GM23338 (cell line): ENCODE results near the gene MTHFD2L. TPM values are rescaled to one million over a fixed set of nuclear protein-coding genes. Genes with fewer than 3 reads are reported as not detected.
"Not testable (repeated sequence)": the region's sequence is repeated elsewhere in the genome, so short reads cannot be mapped to it uniquely, and the experiment has no call there.

ENCODE experiments used
- ATAC-seq: fragments of 200-7000 bp; cut with Tn5 transposase; 3 replicates; pipeline ENCODE4 v1.9.1; 2020
- DNase-seq: peaks from one replicate; pipeline ENCODE4 v3.0.0-alpha.2; 2015; ENCODE audit warnings: low spot score
- H2AFZ ChIP-seq: fragments of 200-600 bp; sonication (generic); 2 replicates; pipeline ENCODE4 v1.8.0; 2016; ENCODE audit warnings: antibody characterized with exemption, mild to moderate bottlenecking, moderate library complexity
- H3F3A ChIP-seq: fragments of 200-600 bp; sonication (generic); replicated peaks from 2 replicates; pipeline ENCODE4 v1.8.0; 2017; ENCODE audit warnings: antibody characterized with exemption, mixed run types, low read depth
- H3K27ac ChIP-seq: fragments of 200-600 bp; sonication (generic); 2 replicates; pipeline ENCODE4 v1.6.1; 2016; ENCODE audit warnings: low read depth
- H3K27me3 ChIP-seq: fragments of 200-600 bp; sonication (generic); 2 replicates; pipeline ENCODE4 v1.8.0; 2016; ENCODE audit warnings: mild to moderate bottlenecking, mixed run types, moderate library complexity; ENCODE audit not compliant: insufficient read depth
- H3K36me3 ChIP-seq: fragments of 200-600 bp; sonication (generic); 2 replicates; pipeline ENCODE4 v1.8.0; 2016; ENCODE audit warnings: mild to moderate bottlenecking; ENCODE audit not compliant: insufficient read depth
- H3K4me1 ChIP-seq: fragments of 200-600 bp; sonication (generic); 2 replicates; pipeline ENCODE4 v1.8.0; 2016; ENCODE audit warnings: mild to moderate bottlenecking, moderate library complexity; ENCODE audit not compliant: insufficient read depth
- H3K4me2 ChIP-seq: fragments of 200-600 bp; sonication (generic); 2 replicates; pipeline ENCODE4 v1.7.1; 2017; ENCODE audit warnings: mixed run types
- H3K4me3 ChIP-seq: fragments of 200-600 bp; sonication (generic); 2 replicates; pipeline ENCODE4 v1.6.1; 2016; ENCODE audit warnings: mixed run types
- H3K79me2 ChIP-seq: fragments of 200-600 bp; sonication (generic); replicated peaks from 2 replicates; pipeline ENCODE4 v1.8.0; 2017; ENCODE audit warnings: mild to moderate bottlenecking; ENCODE audit not compliant: insufficient read depth
- H3K9me2 ChIP-seq: fragments of 200-600 bp; sonication (generic); 2 replicates; pipeline ENCODE4 v1.8.0; 2017; ENCODE audit not compliant: insufficient read depth
- H4K20me1 ChIP-seq: fragments of 200-600 bp; sonication (generic); replicated peaks from 2 replicates; pipeline ENCODE4 v1.8.0; 2017; ENCODE audit warnings: mild to moderate bottlenecking; ENCODE audit not compliant: insufficient read depth
- H3K27ac Mint-ChIP-seq: 2 replicates; pipeline ENCODE4 v1.8.0; 2020; ENCODE audit warnings: inconsistent platforms, mild to moderate bottlenecking, moderate library complexity, mixed read lengths
- H3K27me3 Mint-ChIP-seq: 3 replicates; pipeline ENCODE4 v1.8.0; 2022; ENCODE audit warnings: low read depth, mild to moderate bottlenecking, moderate library complexity, mixed read lengths, inconsistent platforms; ENCODE audit not compliant: insufficient read depth, poor library complexity
- H3K36me3 Mint-ChIP-seq: 3 replicates; pipeline ENCODE4 v1.8.0; 2021; ENCODE audit warnings: low read depth, mild to moderate bottlenecking, inconsistent platforms, moderate library complexity, mixed read lengths
- H3K4me1 Mint-ChIP-seq: 3 replicates; pipeline ENCODE4 v1.8.0; 2020; ENCODE audit warnings: mild to moderate bottlenecking, inconsistent platforms, mixed read lengths
- H3K4me3 Mint-ChIP-seq: 3 replicates; pipeline ENCODE4 v1.8.0; 2021; ENCODE audit warnings: moderate library complexity, mild to moderate bottlenecking, inconsistent platforms, mixed read lengths
- H3K9me3 Mint-ChIP-seq: 3 replicates; pipeline ENCODE4 v1.8.0; 2020; ENCODE audit warnings: moderate library complexity, mild to moderate bottlenecking, inconsistent platforms, mixed read lengths
- polyA plus RNA-seq: library from polyadenylated mRNA; unstranded; fragments of >200 nt; fragmentation: Nextera tagmentation; extraction: Ambion mirVana; gene quantifications from 2 replicates; pipeline ENCODE4 v1.2.1, GENCODE V29; 2016
- total RNA-seq: library from RNA; depleted of rRNA; stranded (reverse); fragments of >200 nt; shearing (Covaris generic); gene quantifications from 2 replicates; pipeline ENCODE4 v1.2.3, GENCODE V29; 2014
- TF ChIP-seq, protein P1 (sequence below), 2 experiments: fragments of 200-600 bp in 1 of 2; sonication (generic) in 1 of 2; conservative IDR thresholded peaks; 2 replicates each; pipeline versions ENCODE4 v1.5.1 to v1.6.1; 2016 to 2017; ENCODE audit warnings: antibody characterized with exemption in 2 of 2, low read depth in 2 of 2, mild to moderate bottlenecking in 2 of 2, moderate library complexity in 1 of 2
- TF ChIP-seq, protein P2 (sequence below): fragments of 250-450 bp; sonication (Bioruptor Pico); IDR thresholded peaks from 2 replicates; pipeline ENCODE4 v1.5.0; 2020; ENCODE audit warnings: mild to moderate bottlenecking, moderate library complexity
- TF ChIP-seq, protein P3 (sequence below): IDR thresholded peaks from one replicate; pipeline ENCODE4 v1.6.1; 2018; ENCODE audit warnings: antibody characterized with exemption; ENCODE audit not compliant: unreplicated experiment

The MTHFD2L gene
- total and polyA plus RNA-seq, 2 experiments from 2014 or later, result 24.4 to 35.7 TPM

DNA sequence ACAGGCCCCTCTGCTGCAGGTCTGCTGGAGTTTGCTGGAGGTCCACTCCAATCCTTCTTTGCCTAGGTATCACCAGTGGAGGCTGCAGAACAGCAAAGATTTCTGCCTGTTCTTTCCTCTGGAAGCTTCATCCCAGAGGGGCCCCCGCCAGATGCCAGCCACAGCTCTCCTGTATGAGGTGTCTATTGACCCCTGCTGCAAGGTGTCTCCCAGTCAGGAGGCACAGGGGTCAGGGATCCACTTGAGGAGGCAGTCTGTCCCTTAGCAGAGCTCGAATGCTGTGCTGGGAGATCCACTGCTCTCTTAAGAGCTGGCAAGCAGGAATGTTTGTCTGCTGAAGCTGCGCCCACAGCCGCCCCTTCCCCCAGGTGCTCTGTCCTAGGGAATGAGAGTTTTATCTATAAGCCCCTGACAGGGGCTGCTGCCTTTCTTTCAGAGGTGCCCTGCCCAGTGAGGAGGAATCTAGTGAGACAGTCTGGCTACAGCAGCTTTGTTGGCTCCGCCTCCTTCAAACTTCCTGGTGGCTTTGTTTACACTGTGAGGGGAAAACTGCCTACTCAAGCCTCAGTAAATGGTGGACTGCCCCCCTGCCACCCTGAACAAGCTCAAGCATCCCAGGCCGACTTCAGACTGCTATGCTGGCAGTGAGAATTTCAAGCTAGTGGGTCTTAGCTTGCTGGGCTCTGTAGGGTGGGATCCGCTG lies 56.7 kb downstream of the MTHFD2L start:
- not testable (repeated sequence) for H3K4me3 Mint-ChIP-seq, H3K27ac Mint-ChIP-seq, H3K27me3 Mint-ChIP-seq

DNA sequence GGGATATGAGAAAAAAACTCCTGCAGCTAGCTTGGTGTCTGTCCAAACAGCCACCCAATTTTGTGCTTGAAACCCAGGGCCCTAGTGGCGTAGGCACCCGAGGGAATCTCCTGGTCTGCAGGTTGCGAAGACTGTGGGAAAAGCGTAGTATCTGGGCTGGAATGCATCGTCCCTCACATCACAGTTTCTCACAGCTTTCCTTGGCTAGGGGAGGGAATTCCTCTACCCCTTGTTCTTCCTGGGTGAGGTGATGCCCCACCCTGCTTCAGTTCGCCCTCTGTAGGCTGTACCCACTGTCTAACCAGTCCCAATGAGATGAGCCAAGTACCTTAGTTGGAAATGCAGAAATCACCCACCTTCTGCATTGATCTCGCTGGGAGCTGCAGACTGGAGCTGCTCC lies 57.3 kb downstream of the MTHFD2L start:
- not testable (repeated sequence) for H3K79me2 ChIP-seq, H3K4me3 Mint-ChIP-seq, H3F3A ChIP-seq, H3K9me3 Mint-ChIP-seq, H3K4me1 ChIP-seq, H3K27me3 ChIP-seq, H3K27ac Mint-ChIP-seq, H3K36me3 ChIP-seq, H3K36me3 Mint-ChIP-seq, H3K27me3 Mint-ChIP-seq, H3K9me2 ChIP-seq, H4K20me1 ChIP-seq
- TF ChIP-seq, protein P1, sequence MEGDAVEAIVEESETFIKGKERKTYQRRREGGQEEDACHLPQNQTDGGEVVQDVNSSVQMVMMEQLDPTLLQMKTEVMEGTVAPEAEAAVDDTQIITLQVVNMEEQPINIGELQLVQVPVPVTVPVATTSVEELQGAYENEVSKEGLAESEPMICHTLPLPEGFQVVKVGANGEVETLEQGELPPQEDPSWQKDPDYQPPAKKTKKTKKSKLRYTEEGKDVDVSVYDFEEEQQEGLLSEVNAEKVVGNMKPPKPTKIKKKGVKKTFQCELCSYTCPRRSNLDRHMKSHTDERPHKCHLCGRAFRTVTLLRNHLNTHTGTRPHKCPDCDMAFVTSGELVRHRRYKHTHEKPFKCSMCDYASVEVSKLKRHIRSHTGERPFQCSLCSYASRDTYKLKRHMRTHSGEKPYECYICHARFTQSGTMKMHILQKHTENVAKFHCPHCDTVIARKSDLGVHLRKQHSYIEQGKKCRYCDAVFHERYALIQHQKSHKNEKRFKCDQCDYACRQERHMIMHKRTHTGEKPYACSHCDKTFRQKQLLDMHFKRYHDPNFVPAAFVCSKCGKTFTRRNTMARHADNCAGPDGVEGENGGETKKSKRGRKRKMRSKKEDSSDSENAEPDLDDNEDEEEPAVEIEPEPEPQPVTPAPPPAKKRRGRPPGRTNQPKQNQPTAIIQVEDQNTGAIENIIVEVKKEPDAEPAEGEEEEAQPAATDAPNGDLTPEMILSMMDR (conservative IDR thresholded peaks at IDR 0.05; ENCODE audit: low read depth in 2 of 2), result peak in 1 of 2 experiments; percentile 15; a peak in 1 of 4 replicates
- Histone ChIP-seq H2AFZ (peak overlapping the region; percentile 92), H3K27ac (peak overlapping the region; percentile 74), H3K4me2 (peak overlapping the region; percentile 61), H3K4me3 (0 out of 2 replicates have a peak overlapping the region, but pooled peaks have one; percentile 15)
- H3K4me1 Mint-ChIP-seq, result peaks cover 25% of the 10 kb centered on the region; the same call in 2 of the 3 replicates
- ATAC-seq (peak; percentile 58), DNase-seq (peak; percentile 28)

More for the DNA sequence above, 56.7 kb downstream of the MTHFD2L start:
- H2AFZ ChIP-seq, result peak overlapping the region; percentile 92
- not testable (repeated sequence) for H3K27me3 ChIP-seq, H3K36me3 Mint-ChIP-seq, H3K9me2 ChIP-seq, H3F3A ChIP-seq, H3K4me1 ChIP-seq, H3K9me3 Mint-ChIP-seq, H3K36me3 ChIP-seq, H4K20me1 ChIP-seq, H3K79me2 ChIP-seq
- ATAC-seq (peak; percentile 82), DNase-seq (peak; percentile 55)
- peak overlapping the region; percentile 61 for H3K4me2 ChIP-seq
- peak overlapping the region; percentile 74 for H3K27ac ChIP-seq
- H3K4me3 ChIP-seq, result 0 out of 2 replicates have a peak overlapping the region, but pooled peaks have one; percentile 15
- peaks cover 19% of the 10 kb centered on the region; the same call in 2 of the 3 replicates for H3K4me1 Mint-ChIP-seq

DNA sequence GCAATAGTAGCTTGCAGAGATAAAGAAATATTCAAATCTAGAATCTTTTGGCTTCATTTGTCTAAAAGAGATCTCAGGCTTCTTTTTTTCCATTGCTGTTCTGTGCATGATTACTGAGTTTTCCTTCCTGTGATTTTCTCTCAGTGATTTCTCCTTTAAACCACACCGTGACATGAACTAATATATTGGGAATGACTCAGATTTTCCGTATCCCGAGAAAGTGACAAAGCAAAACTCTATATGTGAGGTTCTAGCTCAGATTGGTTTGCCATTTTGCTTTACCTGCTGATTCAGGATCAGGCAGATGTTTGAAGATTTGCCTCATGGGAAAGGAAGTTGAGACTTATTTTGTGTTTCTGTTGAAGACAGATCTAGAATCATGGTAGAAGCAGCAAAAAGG lies 59.4 kb downstream of the MTHFD2L start:
- H3K4me1 ChIP-seq, result peaks cover 14% of the 10 kb centered on the region
- no peaks in the 10 kb centered on the region for H3K9me2 ChIP-seq
- H3K4me3 Mint-ChIP-seq, result no peak overlapping the region
- H3K27me3 Mint-ChIP-seq, result no peaks in the 10 kb centered on the region
- peaks cover 9% of the 10 kb centered on the region; the same call in 2 of the 3 replicates for H3K36me3 Mint-ChIP-seq
- H3K4me3 ChIP-seq, result no peak overlapping the region
- no peak for DNase-seq
- H3K36me3 ChIP-seq, result no peaks in the 10 kb centered on the region
- no peaks in the 10 kb centered on the region for H4K20me1 ChIP-seq
- peaks cover 29% of the 10 kb centered on the region; the same call in 2 of the 3 replicates for H3K4me1 Mint-ChIP-seq
- H3F3A ChIP-seq, result no peaks in the 10 kb centered on the region
- no peaks in the 10 kb centered on the region for H3K27me3 ChIP-seq
- peak overlapping the region; percentile 57 for H3K27ac Mint-ChIP-seq
- H3K79me2 ChIP-seq, result no peaks in the 10 kb centered on the region
- H2AFZ ChIP-seq, result no peak overlapping the region
- no peak for ATAC-seq
- no peak overlapping the region for H3K4me2 ChIP-seq
- peaks cover 3% of the 10 kb centered on the region; the same call in 1 of the 3 replicates for H3K9me3 Mint-ChIP-seq
- no peak overlapping the region; the same call in 1 of the 2 replicates for H3K27ac ChIP-seq
- TF ChIP-seq, protein P2, sequence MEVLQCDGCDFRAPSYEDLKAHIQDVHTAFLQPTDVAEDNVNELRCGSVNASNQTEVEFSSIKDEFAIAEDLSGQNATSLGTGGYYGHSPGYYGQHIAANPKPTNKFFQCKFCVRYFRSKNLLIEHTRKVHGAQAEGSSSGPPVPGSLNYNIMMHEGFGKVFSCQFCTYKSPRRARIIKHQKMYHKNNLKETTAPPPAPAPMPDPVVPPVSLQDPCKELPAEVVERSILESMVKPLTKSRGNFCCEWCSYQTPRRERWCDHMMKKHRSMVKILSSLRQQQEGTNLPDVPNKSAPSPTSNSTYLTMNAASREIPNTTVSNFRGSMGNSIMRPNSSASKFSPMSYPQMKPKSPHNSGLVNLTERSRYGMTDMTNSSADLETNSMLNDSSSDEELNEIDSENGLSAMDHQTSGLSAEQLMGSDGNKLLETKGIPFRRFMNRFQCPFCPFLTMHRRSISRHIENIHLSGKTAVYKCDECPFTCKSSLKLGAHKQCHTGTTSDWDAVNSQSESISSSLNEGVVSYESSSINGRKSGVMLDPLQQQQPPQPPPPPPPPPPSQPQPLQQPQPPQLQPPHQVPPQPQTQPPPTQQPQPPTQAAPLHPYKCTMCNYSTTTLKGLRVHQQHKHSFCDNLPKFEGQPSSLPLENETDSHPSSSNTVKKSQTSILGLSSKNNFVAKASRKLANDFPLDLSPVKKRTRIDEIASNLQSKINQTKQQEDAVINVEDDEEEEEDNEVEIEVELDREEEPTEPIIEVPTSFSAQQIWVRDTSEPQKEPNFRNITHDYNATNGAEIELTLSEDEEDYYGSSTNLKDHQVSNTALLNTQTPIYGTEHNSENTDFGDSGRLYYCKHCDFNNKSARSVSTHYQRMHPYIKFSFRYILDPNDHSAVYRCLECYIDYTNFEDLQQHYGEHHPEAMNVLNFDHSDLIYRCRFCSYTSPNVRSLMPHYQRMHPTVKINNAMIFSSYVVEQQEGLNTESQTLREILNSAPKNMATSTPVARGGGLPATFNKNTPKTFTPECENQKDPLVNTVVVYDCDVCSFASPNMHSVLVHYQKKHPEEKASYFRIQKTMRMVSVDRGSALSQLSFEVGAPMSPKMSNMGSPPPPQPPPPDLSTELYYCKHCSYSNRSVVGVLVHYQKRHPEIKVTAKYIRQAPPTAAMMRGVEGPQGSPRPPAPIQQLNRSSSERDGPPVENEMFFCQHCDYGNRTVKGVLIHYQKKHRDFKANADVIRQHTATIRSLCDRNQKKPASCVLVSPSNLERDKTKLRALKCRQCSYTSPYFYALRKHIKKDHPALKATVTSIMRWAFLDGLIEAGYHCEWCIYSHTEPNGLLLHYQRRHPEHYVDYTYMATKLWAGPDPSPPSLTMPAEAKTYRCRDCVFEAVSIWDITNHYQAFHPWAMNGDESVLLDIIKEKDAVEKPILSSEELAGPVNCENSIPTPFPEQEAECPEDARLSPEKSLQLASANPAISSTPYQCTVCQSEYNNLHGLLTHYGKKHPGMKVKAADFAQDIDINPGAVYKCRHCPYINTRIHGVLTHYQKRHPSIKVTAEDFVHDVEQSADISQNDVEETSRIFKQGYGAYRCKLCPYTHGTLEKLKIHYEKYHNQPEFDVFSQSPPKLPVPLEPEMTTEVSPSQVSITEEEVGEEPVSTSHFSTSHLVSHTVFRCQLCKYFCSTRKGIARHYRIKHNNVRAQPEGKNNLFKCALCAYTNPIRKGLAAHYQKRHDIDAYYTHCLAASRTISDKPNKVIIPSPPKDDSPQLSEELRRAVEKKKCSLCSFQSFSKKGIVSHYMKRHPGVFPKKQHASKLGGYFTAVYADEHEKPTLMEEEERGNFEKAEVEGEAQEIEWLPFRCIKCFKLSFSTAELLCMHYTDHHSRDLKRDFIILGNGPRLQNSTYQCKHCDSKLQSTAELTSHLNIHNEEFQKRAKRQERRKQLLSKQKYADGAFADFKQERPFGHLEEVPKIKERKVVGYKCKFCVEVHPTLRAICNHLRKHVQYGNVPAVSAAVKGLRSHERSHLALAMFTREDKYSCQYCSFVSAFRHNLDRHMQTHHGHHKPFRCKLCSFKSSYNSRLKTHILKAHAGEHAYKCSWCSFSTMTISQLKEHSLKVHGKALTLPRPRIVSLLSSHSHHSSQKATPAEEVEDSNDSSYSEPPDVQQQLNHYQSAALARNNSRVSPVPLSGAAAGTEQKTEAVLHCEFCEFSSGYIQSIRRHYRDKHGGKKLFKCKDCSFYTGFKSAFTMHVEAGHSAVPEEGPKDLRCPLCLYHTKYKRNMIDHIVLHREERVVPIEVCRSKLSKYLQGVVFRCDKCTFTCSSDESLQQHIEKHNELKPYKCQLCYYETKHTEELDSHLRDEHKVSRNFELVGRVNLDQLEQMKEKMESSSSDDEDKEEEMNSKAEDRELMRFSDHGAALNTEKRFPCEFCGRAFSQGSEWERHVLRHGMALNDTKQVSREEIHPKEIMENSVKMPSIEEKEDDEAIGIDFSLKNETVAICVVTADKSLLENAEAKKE (CRISPR knock-in tag), result no peak
- TF ChIP-seq, protein P3, sequence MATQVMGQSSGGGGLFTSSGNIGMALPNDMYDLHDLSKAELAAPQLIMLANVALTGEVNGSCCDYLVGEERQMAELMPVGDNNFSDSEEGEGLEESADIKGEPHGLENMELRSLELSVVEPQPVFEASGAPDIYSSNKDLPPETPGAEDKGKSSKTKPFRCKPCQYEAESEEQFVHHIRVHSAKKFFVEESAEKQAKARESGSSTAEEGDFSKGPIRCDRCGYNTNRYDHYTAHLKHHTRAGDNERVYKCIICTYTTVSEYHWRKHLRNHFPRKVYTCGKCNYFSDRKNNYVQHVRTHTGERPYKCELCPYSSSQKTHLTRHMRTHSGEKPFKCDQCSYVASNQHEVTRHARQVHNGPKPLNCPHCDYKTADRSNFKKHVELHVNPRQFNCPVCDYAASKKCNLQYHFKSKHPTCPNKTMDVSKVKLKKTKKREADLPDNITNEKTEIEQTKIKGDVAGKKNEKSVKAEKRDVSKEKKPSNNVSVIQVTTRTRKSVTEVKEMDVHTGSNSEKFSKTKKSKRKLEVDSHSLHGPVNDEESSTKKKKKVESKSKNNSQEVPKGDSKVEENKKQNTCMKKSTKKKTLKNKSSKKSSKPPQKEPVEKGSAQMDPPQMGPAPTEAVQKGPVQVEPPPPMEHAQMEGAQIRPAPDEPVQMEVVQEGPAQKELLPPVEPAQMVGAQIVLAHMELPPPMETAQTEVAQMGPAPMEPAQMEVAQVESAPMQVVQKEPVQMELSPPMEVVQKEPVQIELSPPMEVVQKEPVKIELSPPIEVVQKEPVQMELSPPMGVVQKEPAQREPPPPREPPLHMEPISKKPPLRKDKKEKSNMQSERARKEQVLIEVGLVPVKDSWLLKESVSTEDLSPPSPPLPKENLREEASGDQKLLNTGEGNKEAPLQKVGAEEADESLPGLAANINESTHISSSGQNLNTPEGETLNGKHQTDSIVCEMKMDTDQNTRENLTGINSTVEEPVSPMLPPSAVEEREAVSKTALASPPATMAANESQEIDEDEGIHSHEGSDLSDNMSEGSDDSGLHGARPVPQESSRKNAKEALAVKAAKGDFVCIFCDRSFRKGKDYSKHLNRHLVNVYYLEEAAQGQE, result no peak
